Stimulated activated CD4-positive, alpha-beta T cell treated with anti-CD3 and anti-CD28 coated beads, Interleukin-12 subunit alpha, Interleukin-12 subunit beta, amount 100 ng/mL, for 24 hours (primary cell): ENCODE results near the gene POU2AF3.
"Not testable (repeated sequence)": the region's sequence is repeated elsewhere in the genome, so short reads cannot be mapped to it uniquely, and the experiment has no call there.

Experiments
- DNase-seq, 2 experiments: peaks; one replicate each; pipeline ENCODE4 v3.0.0-alpha.2; 2020; ENCODE audit warnings: low read depth in 2 of 2

Gene POU2AF3, protein sequence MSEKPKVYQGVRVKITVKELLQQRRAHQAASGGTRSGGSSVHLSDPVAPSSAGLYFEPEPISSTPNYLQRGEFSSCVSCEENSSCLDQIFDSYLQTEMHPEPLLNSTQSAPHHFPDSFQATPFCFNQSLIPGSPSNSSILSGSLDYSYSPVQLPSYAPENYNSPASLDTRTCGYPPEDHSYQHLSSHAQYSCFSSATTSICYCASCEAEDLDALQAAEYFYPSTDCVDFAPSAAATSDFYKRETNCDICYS

DNA sequence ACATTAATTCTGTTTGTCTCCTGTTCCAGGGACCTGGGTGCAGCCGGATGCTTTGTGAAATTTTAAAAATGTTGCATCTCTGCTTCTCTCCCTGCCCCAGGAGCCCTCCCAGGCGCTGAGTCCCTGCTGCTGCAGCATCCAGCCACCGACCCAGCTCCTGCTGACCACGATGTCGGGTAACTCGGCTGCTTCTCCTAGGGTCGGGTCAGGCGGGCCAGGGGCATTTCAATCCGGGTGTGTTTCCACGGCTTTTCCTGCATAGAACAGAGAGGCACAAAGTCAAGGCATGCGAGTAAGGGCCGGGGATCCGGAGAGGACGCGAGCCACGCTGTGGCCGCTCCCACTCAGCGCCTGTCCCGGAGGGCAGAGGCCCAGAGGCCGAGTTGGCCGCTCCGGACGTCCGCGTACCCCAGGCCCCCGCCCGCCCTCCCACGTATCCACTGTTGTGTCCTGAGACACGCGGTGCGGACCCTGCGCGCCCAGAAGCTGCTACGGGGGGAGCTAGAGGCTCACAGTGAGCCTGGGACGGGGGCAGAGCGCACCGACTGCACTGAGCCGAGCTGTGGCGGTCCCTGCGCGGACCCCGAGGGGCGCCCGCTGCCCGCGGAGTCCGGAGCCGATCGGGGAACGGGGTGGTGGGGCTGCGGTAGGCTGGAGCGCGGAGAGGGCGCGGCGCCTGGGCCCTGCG, at the start of gene POU2AF3:
TSS of gene POU2AF3 (plus strand) at position 134 of the 688 bp plus-strand sequence. CDS start at position 170, 36 bp downstream.
- DNase-seq: no peak

DNA sequence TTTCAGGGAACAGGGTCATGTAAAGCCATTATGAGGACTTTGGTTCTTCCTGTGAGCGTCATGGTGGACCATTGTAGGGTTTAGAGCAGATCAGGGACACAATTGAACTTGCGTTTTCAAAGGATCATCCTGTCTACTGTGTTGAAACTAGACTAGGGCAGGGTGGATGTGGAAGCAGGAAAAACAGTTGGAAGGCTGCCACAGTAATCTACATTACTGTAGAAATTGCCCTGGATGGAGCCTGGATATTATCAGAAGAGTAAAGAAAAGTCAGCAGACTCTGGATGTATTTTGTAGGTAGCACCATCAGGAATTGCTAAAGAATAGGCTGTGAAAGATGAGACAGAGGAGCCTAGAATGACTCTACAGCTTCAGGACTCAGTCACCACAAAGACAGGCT, 47.4 kb upstream of the POU2AF3 start:
- no peak for DNase-seq

DNA sequence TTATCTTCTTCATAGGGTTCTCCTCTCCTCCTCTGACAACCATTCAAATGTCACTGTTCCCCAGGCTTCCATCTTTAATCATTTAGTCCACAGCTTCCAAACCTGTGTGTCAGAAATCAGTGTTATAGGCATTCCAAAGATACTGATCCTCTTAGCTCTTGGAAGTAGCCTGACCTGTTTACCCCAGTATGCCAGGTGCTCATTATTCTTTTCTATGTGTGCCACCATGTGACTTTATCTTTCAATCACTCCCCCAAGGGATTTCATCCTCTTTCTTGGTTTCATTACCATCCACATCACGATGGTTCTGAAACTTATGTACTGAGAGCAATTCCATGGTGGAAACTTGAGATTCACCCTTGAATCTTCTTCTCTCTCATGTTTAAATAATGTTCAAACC, 45.2 kb upstream of the POU2AF3 start:
- DNase-seq: no peak

DNA sequence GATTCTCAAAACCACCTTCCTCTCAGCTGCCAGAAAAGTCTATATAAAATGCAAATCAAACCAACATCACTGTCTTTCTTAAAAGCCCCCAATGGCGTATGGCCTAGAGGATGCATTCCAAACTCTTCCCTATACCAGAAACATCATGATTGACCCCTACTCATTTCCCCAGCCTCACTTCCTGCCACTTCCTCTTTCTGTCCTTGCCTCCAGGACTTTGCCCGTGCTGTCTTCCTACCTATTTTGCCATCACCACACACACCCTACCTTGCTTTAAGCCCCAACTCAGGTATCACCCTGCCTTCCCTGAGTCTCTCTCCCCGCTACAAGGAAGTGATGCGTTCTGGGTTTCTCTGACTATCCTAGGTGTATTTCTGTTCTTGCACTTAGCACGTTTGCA, 44.7 kb upstream of the POU2AF3 start:
- DNase-seq: no peak

DNA sequence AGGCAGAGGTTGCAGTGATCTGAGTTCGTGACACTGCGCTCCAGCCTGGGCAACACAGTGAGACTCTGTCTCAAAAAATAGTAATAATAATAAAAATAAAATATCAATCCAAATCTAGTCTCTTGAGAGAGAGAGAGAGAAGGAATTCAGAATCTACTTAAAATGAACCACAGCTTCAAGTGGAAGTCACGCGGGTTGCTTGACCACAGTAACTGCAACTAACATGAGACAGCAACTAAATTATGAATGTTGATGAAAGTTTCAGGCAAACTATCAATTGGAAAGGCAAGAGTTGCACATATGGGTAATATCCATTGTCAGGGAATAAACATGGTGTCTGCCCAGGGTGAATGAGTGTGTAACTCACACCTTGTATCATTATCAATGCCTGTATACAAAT, 40.3 kb upstream of the POU2AF3 start:
- DNase-seq: no peak

DNA sequence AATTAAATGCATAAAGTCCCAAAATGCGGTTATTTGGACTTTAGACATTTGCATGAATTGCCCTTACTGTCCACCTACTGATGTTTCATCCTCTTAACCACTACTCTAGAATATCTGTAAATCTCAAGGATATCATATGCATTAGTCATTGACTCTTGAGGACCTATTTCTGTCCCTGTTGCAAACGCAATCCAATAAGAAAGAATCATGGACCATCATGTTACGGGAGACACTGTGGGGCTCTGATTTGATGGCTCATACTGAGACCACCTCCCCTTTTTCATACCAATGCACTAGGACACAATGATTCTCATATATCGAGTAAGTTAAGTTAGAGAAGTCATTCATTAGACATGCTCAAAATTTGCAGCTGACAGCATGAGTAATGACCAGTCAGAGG, 38.5 kb upstream of the POU2AF3 start:
- DNase-seq: no peak

DNA sequence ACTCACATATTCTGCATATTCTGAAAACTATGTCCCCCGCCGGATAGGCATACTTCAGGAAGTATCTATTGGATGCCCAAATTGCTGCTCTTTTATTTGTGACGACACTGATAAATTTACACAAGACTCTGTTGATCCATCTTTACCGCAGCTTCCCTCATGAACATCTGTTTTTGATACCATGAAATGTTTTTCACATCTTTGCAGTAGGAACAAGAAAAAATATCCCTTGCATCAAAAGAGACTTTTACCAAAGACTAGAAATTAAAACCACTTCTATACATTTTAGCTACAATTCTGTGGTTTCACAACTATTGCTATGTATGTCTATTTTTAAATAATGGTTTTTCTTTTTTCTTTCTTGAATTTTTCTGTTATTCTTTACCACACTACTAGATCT, 37.5 kb upstream of the POU2AF3 start:
- no peak for DNase-seq

DNA sequence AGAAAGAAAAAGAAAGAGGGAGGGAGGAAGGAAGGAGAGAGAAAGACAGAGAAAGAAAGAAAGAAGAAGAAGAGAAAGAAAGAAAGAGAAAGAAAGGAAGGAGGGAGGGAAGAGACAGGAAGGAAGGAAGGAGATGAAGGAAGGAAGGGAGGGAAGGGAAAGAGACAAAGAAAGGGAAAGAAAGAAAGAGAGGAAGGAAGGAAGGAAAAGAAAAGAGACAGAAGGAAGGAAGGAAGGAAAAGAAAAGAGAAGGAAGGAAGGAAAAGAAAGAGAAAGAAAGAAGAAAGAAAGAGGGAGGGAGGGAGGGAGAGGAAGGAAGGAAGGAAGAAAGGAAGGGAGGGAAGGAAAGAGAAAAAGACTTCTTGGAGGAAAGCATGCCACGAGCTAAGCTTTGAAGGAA, 33.7 kb upstream of the POU2AF3 start:
- no peak for DNase-seq

DNA sequence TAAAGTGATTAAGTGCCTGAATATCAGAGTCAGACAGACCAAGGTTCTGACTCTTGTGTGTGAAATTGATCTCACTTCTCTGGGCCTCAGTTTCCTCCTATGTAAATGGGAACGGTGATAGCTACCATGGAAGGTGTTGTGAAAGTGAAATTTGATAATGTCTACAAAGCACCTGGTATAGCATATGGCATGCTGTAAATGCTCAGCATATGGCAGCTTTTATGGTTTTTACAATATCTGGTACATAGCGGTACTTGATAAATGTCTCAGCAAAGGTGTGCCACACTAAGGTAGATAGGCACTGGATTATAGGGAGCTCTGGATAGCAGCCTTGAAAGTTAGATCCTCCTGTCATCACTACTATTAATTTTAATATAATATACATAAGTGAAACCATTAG, 32.9 kb upstream of the POU2AF3 start:
- DNase-seq: no peak

DNA sequence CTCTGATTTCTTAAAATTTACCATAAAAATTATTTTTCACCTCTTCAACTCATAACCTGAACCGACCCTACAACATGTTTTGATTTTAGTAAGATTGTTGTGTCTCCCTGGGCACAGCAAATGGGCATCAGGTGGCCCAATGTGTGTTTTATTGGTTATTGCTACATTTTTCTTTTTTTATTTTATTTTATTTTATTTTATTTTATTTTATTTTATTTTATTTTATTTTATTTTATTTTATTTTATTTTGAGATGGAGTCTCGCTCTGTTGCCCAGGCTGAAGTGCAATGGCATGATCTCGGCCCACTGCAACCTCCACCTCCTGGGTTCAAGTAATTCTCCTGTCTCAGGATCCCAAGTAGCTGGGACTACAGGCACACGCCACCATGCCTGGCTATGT, 30.0 kb upstream of the POU2AF3 start:
- DNase-seq: not testable (repeated sequence)

DNA sequence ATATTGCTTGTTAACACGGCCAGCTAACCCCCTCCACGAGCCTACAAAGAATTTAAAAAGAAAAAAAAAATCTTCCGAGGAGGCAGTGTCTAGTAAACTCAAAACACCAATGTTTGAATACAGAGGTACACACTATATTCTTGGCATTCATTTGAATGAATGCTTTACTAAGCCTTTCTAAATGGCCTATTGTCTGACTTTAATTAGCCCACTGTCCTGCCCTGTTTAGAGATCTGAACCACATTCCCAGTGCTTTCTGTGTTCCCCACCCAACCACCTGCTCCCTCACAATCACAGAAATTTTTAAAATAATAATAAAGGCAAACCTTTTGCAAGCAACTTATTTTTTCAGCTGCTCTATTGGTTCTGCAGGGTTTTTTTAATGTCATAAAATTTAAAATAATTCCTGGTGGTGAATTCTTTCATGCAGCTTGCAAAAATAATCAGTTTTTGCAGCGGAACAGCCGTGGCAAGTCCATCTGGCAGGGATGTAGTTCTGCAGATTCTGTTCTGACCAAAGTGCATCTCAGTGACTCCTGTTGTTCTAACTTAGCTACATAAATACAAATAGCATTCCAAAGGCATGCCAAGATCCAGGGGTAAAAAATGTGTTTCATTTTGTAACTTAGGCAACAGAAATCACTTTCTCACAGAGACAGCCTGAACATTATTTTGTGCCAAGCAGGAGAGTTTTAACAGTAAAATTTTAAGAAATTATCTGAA, 29.0 kb upstream of the POU2AF3 start:
- no peak for DNase-seq

DNA sequence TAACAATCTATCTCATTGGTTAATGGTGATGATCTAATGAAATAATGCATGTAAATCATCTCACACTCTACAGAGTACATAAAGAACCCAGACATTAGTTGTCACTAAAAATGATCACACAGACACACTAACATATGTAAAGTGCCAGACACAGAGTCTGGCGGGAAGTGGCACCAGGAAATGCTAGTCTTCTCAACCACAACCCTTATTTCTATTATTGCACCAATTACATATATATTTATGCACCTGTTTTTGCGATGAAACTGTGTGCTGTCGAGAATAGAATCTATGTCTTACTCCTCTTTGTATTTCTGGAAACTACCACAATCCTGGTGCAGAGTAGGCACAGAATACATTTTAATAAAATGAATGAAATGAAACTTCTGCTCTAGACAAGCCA, 25.9 kb upstream of the POU2AF3 start:
- DNase-seq: no peak

DNA sequence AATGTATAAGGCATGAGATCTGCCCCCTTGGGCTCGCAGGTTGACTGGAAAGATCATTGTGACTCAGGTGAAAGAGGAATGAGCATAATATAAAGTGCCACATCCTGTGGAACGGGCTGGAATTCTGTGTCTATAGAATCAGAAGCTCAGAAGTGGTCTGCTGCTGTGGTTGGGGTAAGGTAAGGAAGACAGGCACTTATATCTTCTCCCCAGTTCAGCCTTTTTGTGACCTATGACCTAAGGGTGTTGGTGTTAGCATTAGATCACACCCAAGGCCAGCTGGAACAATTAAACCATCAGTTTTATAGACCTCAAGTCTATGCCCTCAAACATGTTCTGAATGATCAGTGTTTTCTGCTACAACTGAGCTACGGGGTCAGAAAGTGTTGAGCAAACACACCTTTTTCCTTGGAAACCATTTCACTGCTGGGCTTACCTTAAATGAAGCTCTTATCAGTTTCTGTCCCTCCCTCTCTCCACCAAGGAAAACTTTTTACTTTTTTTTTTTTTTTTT, 15.7 kb upstream of the POU2AF3 start:
- DNase-seq: no peak

DNA sequence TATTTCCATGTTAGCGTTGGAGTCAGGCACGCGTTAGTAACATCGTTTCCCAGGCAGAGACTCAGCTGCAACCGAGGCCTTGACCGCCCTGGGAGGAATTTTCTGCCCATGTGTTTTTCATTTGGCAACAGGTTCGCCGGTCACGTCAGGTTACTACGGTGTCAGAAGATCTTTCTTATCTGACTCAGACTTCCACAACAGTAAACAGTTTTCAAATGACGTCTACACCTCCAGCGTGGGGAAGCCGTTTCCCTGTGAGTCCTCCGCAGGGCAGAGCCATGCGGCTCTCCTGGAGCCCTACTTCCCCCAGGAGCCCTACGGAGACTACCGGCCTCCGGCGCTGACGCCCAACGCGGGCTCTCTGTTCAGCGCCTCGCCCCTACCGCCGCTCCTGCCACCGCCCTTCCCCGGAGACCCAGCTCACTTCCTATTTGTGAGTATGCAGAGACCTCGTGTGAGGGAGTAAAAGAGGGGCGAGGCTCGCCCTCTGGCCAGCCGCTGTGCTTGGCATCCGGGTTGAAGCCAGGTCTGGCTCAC, 14.3 kb upstream of the POU2AF3 start:
- DNase-seq: no peak

DNA sequence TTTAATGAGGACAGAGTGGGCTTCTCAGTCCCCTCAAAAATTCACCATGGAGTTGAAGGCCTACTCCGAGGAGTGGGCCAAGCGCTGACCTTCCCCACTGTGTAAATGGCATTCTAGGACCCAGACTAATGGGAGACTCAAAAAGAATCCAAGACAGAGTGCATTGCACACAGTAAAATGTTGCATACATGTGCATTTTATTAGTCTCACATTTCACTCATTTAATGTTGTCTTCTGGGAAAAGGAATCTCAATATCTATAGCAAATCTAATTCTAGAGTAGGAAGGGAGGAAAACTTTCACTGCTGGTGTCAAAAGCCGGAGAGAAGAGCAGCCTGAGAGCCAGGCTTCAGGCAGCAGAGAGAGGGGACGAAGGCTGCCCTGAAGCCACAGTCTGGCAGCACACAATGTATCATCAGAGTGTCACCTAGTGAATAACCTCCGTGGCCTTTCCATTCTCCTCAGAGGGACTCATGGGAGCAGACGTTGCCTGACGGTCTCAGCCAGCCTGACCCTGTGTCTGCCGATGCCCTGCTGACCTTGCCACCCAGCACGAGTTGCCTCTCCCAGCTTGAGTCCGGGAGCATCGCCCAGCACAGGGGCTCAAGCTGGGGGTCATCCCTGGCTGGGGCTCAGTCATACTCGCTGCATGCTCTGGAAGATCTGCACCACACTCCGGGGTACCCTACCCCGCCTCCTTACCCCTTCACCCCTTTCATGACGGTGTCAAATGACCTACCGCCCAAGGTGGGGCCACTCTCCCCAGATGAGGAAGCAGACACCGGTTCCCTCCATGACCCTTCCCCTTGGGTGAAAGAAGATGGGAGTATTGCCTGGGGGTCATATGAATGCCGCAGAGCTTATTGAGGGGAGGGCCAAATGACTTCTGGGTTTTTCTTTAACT, 12.9 kb upstream of the POU2AF3 start:
- no peak for DNase-seq

DNA sequence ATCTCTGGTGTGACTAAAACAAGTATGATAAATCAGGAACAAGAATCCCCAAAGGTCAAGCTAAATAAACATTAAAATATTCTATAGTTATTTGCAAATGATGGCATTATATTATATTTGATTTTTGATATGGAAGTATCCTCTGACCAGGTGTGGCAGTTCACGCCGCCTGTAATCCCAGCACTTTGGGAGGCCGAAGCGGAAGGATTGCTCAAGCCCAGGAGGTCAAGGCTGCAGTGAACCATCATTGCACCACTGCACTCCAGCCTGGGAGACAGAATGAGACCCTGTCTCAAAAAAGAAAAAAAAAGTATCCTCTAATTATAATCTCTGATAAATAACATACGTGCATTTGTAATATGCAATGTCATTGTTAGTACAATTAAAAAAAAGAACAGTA, 6.6 kb upstream of the POU2AF3 start:
- DNase-seq: no peak

DNA sequence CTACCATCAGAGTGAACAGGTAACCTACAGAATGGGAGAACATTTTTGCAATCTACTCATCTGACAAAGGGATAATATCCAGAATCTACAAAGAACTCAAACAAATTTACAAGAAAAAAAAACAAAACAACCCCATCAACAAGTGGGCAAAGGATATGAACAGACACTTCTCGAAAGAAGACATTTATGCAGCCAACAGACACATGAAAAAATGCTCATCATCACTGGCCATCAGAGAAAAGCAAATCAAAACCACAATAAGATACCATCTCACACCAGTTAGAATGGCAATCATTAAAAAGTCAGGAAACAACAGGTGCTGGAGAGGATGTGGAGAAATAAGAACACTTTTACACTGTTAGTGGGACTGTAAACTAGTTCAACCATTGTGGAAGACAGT, 5.9 kb upstream of the POU2AF3 start:
- DNase-seq: not testable (repeated sequence)

DNA sequence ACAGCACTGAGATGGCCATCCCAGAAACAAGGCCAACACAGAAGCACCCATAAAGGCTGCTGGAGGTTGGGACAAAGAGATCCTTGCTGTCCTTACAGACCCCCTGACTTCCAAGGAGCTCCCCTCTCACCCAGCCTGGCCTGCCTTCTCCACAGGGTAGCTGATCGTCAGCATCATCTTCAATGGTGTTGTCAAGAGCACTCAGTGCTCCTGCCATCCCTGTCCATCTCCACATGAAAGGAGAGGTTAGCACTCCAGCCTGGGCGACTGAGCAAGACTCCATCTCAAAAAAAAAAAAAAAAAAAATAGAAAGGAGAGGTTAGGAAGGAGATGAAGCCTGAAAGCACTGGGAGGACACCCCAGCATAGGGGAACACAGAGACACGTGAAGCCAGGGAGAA, 2.1 kb upstream of the POU2AF3 start:
- DNase-seq: no peak

DNA sequence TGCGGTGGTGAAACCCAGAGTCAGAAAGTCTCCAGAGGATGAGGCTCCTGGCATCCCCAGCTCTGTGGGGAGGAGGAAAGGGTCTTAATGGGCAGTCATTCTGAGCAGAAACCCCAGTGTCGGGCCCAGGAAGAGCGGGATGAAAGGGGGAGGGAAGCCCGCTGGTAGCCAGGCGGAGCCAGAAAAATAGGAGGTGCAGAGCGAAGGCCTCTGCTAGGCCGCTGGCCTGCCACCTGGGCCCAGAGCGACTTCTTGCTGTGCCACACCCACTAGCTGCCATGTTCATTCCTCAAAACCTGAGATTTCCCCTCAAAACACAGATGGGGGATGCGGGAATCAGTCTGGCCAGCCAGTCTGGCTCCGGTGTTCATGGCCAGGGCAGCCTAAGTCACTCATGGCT, 650 bp upstream of the POU2AF3 start:
- no peak for DNase-seq

DNA sequence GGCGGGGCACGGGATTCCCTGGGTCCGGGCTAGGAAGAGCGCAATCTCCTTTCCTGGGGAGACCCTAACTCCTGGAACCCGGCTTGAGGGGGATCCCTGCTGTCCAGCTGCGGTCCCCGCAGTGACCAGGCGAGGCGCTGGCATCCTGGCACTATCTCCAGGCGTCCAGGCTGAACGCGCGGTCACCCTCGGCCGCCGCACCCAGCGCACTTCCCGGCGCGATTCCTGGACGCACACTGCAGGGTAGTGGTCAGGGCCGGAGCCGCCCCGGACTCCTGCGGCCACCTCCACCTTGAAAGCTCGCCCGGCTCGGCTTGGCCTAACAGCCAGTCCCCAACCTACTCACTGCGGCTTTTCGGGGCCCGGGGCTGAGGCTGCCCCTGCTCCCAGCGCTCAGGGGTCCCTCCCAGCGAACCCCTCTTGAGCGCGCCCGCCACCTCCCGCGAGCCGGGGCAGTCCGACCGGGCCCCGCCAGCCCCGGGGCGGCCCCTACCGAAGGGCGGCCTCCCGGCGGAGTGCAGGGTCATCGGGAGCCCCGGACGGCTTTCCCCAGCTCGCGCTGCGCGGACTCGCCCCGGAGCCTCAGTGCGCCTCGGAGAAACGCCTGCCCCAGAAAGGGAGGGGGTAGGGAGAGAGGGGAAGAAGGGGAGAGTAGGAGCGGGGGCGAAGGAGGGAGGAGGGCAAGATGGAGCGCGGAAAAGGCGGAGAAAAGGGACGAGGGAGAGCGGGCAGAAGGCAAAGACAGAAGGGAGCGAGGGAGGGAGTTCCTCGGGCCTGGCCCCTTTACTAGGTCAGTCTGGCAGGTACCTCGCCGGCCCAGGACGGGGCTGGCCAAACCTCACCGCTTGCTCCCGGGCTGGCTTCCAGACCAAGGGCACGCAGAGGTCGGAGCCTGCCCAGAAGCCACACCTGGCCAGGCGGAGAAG, 1.0 kb downstream of the POU2AF3 start:
- DNase-seq: no peak
